ENCODE measurements around the gene CSNK1A1. TPM values are rescaled to one million over a fixed set of nuclear protein-coding genes. Genes with fewer than 3 reads are reported as not detected.

The CSNK1A1 gene
- total RNA-seq, 4 donors from 2014 or later, result 101 to 326 (median 205) TPM

- peaks cover 9 to 12% of the 10 kb centered on the region in 2 donors for H3K4me1 ChIP-seq
- H3K36me3 ChIP-seq, result no peaks in the 10 kb centered on the region
- no peak for DNase-seq
- H3K27me3 ChIP-seq, result no peaks in the 10 kb centered on the region
- H3K4me3 ChIP-seq, result no peak overlapping the region
- no peak for TF ChIP-seq POLR2A (IDR thresholded peaks at IDR 0.05)
- no peak for TF ChIP-seq CTCF (IDR thresholded peaks at IDR 0.05)
- intact Hi-C loops (cut with DNase I; ENCODE audit: low total_unique reads), result no loop called here
- no peak overlapping the region for H3K27ac ChIP-seq
- H3K9me3 ChIP-seq, result no peaks in the 10 kb centered on the region
Observed at GRCh38 chr5:149532413-149532812, 18.8 kb downstream of the CSNK1A1 start.

- TF ChIP-seq CTCF (IDR thresholded peaks at IDR 0.05), result no peak
- TF ChIP-seq POLR2A (IDR thresholded peaks at IDR 0.05), result no peak
- DNase-seq, result no peak
- Histone ChIP-seq H3K27me3 (no peaks in the 10 kb centered on the region), H3K4me1 (peaks cover 10 to 27% of the 10 kb centered on the region in 2 donors), H3K4me3 (no peak overlapping the region), H3K36me3 (no peaks in the 10 kb centered on the region), H3K9me3 (no peaks in the 10 kb centered on the region), H3K27ac (no peak overlapping the region)
- intact Hi-C loops (cut with DNase I; ENCODE audit: low total_unique reads), result no loop called here
Observed at GRCh38 chr5:149529463-149529862, 21.8 kb downstream of the CSNK1A1 start.

- DNase-seq, result no peak
- no peaks in the 10 kb centered on the region for H3K36me3 ChIP-seq
- H3K27me3 ChIP-seq, result no peaks in the 10 kb centered on the region
- H3K4me1 ChIP-seq, result peaks cover 10 to 23% of the 10 kb centered on the region in 2 donors
- no peak overlapping the region for H3K4me3 ChIP-seq
- intact Hi-C loops (cut with DNase I; ENCODE audit: low total_unique reads), result no loop called here
- TF ChIP-seq POLR2A (IDR thresholded peaks at IDR 0.05) (no peak), CTCF (IDR thresholded peaks at IDR 0.05) (no peak)
- no peaks in the 10 kb centered on the region for H3K9me3 ChIP-seq
- H3K27ac ChIP-seq, result no peak overlapping the region
Observed at GRCh38 chr5:149528281-149529060, 22.8 kb downstream of the CSNK1A1 start.

GRCh38 chr5:149526845-149527590, 24.2 kb downstream of the CSNK1A1 start:
- H3K27ac ChIP-seq, result peak overlapping the region; percentile 6 to 61

More at GRCh38 chr5:149526845-149527590, 24.2 kb downstream of the CSNK1A1 start:
- Histone ChIP-seq H3K4me3 (no peak overlapping the region), H3K9me3 (no peaks in the 10 kb centered on the region), H3K36me3 (no peaks in the 10 kb centered on the region), H3K4me1 (peaks cover 10 to 23% of the 10 kb centered on the region in 2 donors), H3K27me3 (no peaks in the 10 kb centered on the region)
- no peak for DNase-seq
- TF ChIP-seq CTCF (IDR thresholded peaks at IDR 0.05) (no peak), POLR2A (IDR thresholded peaks at IDR 0.05) (no peak)
- intact Hi-C loops (cut with DNase I; ENCODE audit: low total_unique reads), result no loop called here

Data from uterus (tissue), 4 donors.